HuH-7.5 (cell line): ENCODE data around the gene DNMT1.

ENCODE experiments used
- DNase-seq: peaks from one replicate; pipeline ENCODE4 v3.0.0; 2011; ENCODE audit warnings: low spot score

The DNMT1 gene

DNA sequence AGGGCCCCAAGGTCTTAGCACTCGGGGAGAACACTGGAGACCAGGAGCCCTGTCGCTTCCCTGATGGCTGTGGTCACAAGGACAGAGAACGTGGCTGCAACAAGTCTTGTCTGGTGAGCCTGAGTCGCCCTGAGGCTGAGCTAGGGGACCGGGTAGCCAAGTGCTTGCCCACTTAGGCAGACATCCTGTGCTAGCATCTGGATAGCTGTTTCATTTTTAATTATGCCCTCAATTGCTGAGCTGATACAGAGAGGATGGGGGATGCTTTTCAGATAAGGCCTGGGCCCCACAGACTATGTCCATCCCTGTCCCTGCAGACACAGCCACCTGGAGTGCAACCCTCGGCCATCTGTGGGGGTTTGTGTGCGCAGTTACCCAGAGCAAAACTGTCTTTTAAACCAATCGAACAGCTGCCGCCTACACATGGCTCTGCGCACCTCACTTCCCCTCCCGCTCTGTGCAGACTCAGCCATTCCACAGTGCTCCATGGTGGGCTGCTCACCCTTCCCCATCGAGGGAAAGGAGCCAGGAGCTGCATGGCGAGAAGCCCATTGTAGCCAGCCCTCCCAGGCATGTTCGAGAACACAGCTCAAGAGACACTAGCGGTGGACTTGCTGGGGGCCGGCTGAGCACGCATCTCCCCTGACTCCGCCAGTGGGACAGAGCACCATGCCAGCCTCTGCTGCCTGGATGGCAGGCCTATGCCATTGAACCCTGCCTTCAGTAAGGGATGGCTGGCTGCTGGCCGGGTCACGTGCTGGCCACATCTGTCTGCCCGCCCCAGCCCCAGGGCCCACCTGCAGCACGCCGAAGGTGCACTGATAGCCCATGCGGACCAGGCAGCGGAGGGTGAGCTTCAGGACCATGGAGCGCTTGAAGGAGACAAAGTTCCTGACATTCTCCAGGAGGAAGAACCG lies 55.6 kb downstream of the DNMT1 start:
- no peak for DNase-seq

DNA sequence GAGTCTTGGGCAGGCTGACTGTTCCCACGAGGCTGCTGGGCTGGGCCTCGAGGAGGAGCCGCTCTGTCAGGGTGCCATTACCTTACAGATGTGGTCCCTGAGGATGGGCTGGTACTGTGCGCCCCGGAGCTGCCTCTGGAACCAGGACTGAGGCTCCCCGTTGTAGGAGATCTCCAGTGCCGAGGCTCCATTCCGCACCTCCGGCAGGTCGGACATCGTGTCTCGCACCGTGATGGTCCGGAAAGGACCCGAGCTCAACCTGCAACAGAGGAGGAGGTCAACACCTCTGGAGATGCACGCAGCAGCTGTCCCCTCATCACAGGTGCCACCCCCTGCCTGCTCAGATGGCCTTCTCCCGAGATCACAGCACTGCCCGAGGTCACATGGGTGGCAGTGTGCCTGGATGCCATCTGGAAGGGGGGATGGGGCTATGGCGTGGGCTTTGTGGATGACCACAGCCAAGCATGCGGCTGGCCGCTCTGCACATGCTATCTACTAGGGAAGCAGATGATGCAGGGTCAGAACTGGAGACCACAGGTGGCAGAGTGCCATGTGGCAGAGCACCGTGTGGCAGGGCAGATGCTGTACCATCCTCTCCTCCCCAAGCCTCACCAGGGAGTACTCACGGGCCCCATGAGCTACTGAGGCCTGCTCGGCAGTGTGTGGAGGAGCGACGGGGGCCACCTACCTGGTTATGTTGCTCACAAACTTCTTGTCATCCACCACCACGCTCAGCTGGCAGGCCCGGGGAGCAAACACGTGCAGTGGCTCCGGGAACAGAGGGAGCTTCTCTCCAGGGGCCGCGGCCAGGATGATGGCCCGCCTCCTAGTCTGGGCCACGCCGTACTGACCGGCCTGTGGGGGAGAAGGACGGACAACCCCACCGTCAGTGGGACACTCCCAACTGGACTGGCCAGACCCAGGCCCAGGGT lies 56.7 kb downstream of the DNMT1 start:
- no peak for DNase-seq

DNA sequence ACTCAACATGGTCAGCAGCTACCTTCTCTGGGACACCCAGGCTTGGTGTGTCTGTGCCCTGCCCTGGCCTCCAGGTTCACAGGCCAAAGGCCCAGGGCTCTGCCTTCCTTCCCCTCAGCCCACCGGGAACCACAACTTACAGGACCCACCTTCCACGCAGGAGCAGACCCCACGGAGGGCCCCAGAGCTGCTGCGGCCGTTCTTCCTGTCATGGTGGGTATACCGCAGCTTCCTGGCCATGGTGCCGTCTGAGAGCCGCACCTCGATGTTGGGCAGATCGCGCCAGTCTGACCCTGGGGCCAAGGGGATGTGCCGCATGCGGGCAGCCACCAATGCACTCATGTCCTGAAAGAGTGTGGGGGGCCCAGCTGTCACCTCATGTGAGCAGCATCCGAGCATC lies 57.8 kb downstream of the DNMT1 start:
- no peak for DNase-seq

DNA sequence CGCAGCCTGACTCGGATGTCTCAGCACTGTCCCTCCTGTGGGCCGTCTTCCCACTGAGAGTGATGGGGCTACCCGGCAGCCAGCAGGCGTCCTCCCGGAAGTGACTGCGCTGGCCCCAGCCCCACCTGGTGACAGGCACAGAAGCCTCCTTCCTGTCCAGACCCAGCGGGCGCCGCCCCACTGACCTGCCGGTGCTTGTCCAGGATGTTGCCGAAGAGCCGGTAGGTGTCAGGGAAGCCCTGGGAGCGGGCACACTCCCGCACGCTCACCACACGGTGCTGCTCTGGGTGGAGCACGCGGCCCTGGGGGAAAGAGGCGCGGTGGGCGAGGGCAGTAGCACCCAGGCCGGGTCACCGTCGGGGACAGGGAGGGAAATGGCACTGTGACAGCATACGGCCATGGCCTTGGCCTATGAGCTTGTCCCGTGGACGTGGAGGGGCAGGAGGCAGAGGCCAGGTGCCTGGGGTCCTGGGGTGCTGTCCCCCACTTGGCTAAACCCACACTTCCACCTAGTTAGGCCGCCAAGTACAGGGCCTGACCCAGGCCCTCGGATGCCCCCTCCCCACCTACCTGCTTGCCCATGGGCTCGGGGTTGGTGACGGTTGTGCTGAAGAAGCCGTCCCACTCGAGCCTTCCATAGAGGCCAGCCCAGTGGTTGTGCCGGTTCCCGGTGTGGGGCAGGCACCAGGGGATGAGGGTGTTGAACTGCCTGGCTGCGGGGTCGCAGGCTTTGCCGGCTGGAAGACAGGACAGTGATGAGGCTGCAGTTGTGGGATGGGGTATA lies 59.0 kb downstream of the DNMT1 start:
- no peak for DNase-seq

DNA sequence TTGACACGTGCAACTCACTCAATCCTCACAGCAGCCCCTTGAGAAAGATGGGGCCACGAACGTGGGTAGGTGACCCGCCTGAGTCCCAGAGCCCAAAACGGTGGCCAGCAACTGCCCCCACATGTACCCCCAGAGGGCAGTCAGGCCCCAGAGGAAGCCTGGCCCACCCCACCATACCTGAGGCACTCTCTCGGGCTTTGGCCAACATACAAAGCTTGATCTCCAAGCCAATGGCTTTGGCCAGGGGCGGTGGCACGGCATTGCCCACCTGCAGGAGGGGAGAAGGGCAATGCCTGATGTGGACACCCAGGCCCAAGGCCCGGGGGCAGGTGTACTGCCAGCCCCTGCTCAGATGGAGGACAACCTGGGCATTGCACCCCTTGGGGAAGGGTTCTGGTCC lies 60.7 kb downstream of the DNMT1 start:
- no peak for DNase-seq

DNA sequence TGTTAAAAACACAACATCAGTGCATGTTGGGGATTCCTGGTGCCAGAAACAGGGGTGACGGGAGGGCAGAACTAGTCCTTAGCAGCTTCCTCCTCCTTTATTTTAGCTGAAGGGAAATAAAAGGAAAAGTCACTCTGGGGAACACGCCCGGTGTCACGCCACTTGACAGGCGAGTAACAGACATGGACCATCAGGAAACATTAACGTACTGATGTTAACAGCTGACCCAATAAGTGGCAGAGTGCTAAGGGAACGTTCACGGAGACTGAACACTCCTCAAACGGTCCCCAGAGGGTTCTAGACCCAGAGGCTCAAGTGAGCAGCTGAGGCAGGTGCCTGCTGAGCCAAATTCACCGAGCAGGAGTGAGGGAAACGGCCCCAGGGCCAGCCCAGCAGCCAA lies 61.2 kb downstream of the DNMT1 start:
- no peak for DNase-seq

DNA sequence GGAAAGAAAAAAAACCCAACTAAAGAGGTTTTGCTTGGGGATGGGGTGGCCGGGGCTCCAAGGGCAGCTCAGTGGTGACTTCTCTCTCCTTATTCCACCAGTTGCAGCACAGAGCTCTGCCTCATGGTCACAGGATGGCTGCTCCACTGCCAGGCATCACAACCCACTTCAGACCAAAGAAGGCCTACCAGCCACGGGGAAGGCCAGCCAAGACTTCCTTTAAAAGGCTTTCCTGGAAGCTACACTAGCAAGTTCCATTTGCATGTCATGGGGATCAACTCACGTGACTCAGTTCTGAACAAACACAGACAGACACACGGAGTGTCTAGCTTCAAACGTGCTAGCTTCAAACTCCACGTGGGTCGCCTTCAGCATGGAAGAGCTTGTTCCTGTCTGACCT lies 61.8 kb downstream of the DNMT1 start:
- no peak for DNase-seq

DNA sequence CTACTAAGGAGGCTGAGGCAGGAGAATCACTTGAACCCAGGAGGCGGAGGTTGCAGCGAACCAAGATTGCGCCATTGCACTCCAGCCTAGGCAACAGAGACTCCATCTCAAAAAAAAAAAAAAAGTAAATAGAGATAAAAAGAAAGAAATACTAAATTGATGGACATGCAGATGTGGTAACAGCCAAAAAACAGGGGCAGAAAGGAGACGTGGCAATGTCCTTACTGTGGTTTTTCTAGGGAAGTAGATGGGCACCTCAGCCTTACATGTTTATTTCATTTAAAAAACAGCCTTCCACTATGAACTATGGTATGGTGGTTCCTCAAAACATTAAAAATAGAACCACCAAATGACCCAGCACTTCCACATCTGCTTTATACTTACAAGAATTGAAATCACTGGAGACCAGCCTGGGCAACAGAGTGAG lies 68.5 kb downstream of the DNMT1 start:
- no peak for DNase-seq

DNA sequence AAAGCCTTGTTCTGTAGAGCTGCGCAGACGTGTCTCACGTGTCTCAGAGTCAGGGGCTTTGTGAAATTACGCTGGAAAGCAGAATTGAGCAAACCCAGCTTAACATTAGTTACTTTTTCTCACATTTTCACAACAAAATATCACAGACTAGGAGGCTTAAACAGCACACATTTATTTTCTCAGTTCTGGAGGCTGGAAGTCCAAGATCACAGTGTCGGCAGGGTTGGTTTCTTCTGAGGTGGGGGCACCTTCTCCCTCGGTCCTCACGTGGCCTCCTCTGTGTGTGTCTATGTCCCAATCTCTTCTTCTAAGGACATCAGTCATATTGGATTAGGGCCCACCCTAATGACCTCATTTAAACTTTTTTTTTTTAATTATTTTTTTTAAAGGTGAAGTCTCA lies 70.3 kb downstream of the DNMT1 start:
- DNase-seq, result no peak

DNA sequence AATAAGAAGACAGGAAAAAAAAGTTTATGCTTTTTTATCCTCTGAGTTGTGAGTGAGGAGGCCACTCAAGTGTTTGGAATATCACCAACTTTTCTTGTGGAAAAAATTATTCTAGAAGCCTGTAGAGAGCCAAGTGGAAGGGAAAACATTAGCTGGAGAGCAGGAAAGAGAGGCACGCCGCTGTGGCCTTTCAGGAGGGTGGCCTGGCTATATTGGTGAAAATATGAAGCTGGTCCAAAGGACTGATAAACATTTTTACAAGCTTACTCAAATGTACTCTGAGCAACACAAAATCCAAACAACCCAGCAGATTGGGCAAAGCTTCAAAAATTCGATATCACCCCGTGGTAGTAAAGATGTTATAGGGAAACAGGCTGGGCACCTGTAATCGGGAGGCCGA lies 72.7 kb downstream of the DNMT1 start:
- DNase-seq, result no peak

DNA sequence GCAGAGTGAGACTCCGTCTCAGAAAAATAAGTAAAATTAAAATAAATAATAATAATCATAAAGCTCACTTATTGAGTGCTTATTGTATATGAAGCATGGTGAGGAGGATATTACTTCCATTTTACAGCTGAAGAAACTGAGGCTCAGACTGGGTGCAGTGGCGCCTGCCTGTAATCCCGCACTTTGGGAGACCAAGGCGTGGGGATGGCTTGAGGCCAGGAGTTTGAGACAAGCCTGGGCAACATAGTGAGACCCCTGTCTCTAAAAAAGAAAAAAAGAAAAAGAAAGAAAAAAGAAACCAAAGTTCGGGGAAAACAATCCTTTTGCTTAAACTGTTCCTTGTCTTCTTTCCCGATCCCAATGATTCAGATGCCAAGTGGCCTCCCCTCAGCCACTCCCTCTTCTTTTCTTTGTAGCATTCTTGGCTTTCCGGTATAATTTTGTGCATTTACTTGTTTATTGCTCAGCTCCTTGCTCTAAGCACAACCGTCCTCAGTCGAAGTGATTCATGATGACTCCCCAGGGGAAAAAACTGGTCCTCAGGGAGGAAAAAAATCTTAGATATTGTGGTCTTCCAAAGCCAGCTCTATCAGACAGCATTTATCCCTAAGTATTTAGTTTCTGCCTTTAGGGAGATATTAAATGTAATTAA lies 74.1 kb downstream of the DNMT1 start:
- no peak for DNase-seq

DNA sequence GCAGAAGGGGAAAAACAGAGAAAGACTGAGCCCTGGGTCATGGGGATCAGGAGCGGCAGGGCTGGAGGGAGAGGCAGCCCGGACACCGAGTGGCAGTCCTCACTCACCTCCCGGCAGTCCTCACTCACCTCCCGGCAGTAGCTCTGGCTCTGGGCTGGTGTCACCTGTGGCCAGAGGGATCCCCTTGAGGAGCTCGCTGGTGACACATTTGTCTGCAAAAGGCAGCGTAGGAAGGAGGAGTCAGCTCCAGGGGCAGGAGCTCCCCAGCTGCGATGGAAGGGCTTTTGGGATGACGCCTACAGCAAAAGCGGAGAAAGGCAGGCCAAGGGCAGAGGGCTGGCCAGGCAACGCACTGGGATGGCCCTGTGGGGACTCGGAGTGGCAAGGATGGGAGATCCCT lies 75.8 kb downstream of the DNMT1 start:
- DNase-seq, result no peak

DNA sequence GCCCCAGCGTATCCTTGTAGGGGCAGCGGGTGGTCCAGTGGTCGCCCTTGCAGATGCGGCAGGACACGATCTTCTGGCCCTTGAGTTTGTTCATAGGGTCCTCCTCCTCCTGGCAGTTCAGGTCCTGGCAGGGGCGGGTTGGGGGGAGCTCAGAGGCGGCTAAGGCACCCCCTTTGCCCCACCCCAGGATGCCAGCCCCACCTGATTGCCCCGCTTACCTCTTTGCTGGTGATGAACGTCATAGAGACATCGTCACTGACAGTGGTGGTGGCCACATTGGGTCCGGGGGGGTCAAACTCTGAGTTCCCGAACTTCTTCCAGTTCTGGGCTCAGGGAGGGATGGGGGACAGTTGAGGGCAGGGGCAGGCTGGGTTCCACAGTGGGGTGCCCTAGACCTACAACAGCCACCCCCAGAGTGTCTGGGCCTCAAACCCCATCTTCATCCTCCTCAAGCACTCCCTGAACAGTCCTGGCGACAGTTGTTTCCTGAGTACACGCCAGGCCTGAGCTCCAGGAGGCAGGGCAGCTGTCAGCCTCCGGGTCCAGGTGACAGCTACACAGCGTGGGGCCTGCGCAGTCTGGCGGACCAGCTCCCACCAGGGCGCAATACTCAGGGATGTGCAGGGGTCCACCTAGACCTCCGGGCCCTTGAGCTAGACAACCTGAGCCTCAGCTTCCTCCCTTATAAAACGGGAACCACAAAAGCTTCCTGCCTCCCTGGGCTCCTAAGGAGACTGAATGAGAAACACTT lies 77.7 kb downstream of the DNMT1 start:
- no peak for DNase-seq

DNA sequence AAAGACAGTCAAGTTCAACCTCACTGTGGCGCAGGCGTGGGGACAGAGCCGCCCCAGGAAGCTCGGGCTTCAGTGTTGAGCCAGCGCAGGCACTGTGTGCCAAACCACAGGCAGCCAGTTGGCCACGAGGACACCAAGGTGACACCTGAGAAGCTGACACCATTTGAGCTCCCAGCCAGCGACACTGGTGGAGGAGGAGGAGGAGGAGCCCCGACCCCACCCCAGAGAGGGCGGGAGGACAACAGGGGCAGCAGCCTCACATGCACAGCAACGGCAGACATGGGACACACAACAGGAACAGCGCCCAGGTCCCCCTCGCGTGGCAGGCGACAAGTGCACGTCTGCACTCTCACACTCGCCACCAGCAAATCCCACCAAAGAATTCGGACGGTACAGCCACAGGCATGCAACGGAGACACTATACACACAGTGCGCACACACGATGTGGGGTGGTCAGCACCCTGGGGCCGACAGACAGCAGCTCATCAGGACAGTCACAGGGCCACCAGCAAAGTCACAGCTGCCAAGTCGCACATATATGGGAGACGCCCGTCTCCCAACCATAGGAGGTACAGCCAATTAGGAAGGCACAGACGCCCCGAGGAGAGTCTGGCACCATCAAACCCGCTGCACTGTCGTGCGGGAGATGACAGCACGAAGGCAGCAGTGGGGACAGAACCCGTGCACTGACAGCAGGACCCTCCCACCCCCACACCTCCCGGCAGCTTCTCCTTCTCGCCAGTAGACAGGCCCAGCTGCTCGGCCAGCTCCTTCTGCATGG lies 78.5 kb downstream of the DNMT1 start:
- DNase-seq, result no peak

DNA sequence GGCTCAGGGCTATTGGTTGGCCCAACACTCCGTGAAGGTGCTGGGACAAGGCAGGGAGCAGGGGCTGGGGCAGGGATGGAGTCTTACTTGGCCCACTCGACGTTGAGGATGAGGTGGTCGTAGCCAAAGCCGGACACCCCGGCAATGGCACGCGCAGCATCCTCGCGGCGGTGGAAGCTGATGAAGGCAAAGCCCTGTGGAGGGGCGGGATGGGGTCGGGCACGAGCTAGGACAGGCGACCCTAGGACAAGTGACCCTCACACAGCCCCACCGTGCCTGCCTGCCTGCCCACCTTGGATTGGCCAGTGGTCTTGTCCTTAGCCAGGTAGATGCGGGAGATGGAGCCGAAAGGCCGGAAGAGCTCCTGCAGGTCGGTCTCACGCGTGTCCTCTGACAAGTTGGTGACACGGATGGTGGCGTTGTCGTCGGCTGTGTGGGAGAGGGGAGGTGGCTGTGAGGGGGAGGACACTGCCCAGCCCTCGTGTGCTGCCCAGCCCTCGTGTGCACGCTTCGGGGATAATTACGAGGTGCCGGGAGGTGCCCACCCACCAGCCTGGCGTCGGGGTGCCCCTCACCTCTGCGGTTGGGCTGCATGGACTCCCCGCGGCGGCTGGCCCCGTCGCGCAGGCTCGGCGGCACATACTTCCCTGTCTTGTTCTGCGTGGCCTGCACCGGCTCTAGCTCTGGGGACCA lies 79.2 kb downstream of the DNMT1 start:
- DNase-seq, result no peak

DNA sequence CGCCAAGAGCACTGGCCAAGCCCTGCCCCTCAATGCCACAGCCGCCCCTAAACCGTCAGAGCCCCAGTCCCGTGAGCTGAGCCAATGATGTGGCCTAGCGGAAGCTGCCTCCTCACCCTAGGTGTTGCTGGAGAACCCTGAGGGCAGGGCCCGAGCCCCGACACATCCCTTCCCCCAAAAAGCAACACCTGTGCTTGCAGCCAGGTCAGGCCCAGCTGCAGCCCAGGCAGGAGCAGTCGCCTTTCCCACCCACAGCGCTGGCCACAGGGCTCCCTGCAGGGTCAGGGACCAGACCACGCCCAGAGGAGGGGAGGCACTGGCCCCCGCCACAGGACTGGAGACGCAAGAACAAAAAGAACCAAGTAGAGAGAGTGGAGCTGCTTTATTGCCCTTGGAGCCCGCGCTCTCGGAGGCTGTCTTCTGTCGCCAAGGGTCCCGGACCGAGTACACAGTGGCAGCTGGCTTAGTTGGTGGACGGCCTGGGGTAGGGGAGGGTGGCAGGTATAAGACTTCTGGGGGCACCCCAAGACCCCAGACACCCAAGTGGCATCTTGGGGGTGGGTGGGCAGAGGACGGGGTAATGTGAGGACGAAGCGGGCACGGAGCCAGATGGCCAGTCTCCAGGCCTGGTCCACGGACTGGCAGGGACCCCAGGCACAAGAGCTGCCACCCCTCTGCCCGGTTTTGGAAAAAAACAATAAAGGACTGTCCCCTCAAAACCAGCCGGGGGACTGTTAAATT lies 79.9 kb downstream of the DNMT1 start:
- no peak for DNase-seq

DNA sequence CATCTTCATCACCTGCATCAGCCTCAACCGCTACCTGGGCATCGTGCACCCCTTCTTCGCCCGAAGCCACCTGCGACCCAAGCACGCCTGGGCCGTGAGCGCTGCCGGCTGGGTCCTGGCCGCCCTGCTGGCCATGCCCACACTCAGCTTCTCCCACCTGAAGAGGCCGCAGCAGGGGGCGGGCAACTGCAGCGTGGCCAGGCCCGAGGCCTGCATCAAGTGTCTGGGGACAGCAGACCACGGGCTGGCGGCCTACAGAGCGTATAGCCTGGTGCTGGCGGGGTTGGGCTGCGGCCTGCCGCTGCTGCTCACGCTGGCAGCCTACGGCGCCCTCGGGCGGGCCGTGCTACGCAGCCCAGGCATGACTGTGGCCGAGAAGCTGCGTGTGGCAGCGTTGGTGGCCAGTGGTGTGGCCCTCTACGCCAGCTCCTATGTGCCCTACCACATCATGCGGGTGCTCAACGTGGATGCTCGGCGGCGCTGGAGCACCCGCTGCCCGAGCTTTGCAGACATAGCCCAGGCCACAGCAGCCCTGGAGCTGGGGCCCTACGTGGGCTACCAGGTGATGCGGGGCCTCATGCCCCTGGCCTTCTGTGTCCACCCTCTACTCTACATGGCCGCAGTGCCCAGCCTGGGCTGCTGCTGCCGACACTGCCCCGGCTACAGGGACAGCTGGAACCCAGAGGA lies 80.6 kb downstream of the DNMT1 start:
- DNase-seq, result no peak

DNA sequence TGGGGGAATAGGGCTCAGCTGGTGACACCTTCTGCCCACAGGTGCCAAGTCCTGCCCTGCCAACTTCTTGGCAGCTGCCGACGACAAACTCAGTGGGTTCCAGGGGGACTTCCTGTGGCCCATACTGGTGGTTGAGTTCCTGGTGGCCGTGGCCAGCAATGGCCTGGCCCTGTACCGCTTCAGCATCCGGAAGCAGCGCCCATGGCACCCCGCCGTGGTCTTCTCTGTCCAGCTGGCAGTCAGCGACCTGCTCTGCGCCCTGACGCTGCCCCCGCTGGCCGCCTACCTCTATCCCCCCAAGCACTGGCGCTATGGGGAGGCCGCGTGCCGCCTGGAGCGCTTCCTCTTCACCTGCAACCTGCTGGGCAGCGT lies 81.2 kb downstream of the DNMT1 start:
- no peak for DNase-seq
